ENCODE results near the gene FAM81B.

The FAM81B gene

DNA sequence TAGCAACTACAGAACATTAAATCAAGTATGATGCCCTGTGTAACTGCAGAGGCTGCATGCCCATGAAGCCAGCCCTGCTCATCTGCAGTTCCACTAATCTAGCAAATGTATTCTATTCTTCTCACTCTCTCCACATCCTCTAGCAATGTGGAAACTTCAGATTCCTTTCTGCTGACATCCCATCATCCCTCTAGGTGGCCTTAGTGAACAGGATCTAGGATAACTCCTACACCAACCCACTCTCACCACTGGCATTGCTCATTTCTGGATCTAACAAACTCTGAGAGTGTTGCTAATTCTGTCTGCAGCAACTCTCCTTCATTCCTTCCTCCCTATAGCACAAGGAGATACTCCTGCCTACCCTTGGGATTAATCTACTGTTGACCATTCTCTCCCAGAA, 80.8 kb downstream of the FAM81B start:
- DNase-seq (ENCODE audit: low spot score) = no peak

DNA sequence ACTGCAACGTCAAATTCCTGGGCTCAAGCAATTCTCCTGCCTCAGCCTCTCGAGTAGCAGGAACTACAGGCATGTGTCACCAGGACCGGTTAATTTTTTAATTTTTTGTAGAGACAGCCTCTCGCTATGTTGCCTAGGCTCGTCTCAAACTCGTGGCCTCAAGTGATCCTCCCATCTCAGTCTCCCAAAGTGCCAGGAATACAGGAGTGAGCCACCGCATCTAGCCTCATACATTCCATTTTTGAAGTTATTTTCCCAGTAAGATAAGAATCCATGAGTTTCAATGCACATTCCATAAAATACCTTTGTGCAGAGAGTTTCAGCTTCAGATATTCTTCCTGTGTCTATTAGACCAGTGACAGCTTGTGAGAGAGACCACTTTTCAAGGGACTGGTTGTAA, 93.3 kb downstream of the FAM81B start:
- no peak for DNase-seq (ENCODE audit: low spot score)

- no peak for DNase-seq (ENCODE audit: low spot score)
Observed at GRCh38 chr5:95486191-95486590, 95.0 kb downstream of the FAM81B start.

DNA sequence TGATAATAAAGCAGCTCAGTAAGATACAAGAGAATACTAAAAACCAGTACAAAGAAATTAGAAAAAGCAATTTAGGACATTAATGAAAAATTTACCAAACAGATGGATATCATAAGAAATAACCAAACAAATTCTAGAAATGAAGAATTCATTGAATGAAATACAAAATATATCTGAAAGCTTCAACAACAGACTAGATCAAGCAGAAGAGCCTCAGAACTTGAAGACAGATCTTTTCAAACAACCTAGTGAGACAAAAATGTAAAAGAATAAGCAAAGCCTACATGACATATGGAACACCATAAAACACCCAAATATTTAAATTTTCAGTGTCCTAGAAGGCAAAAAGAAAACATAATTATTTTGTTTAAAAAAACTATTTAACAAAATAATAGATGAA, 96.7 kb downstream of the FAM81B start:
- DNase-seq (ENCODE audit: low spot score) = no peak

All from iPS-NIHi11 (cell line).